Left ventricle myocardium inferior (tissue), 1 donor: ENCODE data around the gene TTC39A. TPM values are rescaled to one million over a fixed set of nuclear protein-coding genes. Genes with fewer than 3 reads are reported as not detected.

Experiments used
- DNase-seq: peaks from one replicate; pipeline ENCODE4 v3.0.0-alpha.2; 2020
- H3K27ac ChIP-seq: fragments of 200-600 bp; replicated peaks from 2 replicates; pipeline ENCODE4 v1.8.0; 2021
- H3K27me3 ChIP-seq: fragments of 200-600 bp; 2 replicates; pipeline ENCODE4 v1.8.0; 2021; ENCODE audit warnings: low read depth
- H3K36me3 ChIP-seq: fragments of 200-600 bp; 2 replicates; pipeline ENCODE4 v1.8.0; 2021
- H3K4me1 ChIP-seq: fragments of 200-600 bp; 2 replicates; pipeline ENCODE4 v1.8.0; 2021
- H3K4me3 ChIP-seq: fragments of 200-600 bp; 2 replicates; pipeline ENCODE4 v1.8.0; 2021; ENCODE audit warnings: mild to moderate bottlenecking, moderate library complexity
- H3K9me3 ChIP-seq: fragments of 200-600 bp; replicated peaks from 2 replicates; pipeline ENCODE4 v1.8.0; 2021
- CTCF ChIP-seq: fragments of 200-600 bp; IDR thresholded peaks from 2 replicates; pipeline ENCODE4 v1.8.0; 2021; ENCODE audit warnings: antibody characterized with exemption, mild to moderate bottlenecking, borderline replicate concordance
- intact Hi-C: fragments of 100-400 bp; cut with micrococcal nuclease; formaldehyde crosslinking; loops from one replicate; pipeline ENCODE4 v1.11.0; 2022
- total RNA-seq: library from RNA; stranded (reverse); fragmentation: NEBNext Ultra II Directional; extraction: Animal tissue kit (Norgen Biotek cat#: 25700); gene quantifications from one replicate; pipeline ENCODE4 v1.2.1, GENCODE V29; 2021
- donor health status: DM: no; HTN: yes; CAD: no; lungs with severe emphysema.

The TTC39A gene
- total RNA-seq, 1 donor from 2014 or later: 25.7 TPM

DNA sequence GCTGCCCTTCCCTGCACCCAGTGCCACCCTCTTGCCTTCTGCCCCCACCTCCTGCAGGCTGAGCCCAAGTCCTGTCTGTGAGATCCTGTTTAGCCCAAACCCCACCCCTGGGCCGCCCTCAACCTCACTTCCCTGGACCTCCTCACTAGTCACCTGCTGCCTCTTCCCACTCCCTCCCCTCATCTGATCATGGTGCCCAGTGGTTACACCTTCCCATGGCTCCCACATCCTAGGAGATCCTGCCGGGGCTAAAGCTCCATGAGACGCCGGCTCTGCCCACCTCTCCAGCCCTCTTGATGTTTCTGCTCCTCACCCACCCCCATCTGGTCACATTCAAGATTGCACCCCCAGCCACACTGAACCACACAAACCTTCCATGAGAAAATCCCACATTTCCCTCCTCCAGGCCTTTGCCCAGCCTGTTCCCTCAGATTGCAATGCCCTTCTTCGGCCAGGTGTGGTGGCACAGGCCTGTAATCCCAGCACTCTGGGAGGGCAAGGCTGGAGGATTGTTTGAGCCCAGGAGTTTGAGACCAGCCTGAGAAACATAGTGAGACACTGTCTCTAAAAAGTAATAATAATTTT is 17.0 kb downstream of the TTC39A start:
- no peak overlapping the region for H3K27ac ChIP-seq

GRCh38 chr1:51312718-51313117 is 17.6 kb downstream of the TTC39A start:
- no peaks in the 10 kb centered on the region for H3K4me1 ChIP-seq
- DNase-seq: no peak
- no peak for TF ChIP-seq CTCF
- H3K27me3 ChIP-seq: no peaks in the 10 kb centered on the region
- no peaks in the 10 kb centered on the region for H3K9me3 ChIP-seq
- H3K4me3 ChIP-seq: no peak overlapping the region
- H3K36me3 ChIP-seq: peaks cover 5% of the 10 kb centered on the region
- intact Hi-C loops: no loop called here
- H3K27ac ChIP-seq: no peak overlapping the region

More for the DNA sequence above, 17.0 kb downstream of the TTC39A start:
- intact Hi-C loops: no loop called here
- no peaks in the 10 kb centered on the region for H3K4me1 ChIP-seq
- H3K27me3 ChIP-seq: no peaks in the 10 kb centered on the region
- DNase-seq: no peak
- H3K36me3 ChIP-seq: peaks cover 5% of the 10 kb centered on the region
- peak; percentile 14 for TF ChIP-seq CTCF
- H3K4me3 ChIP-seq: no peak overlapping the region
- no peaks in the 10 kb centered on the region for H3K9me3 ChIP-seq

GRCh38 chr1:51311826-51312225 is 18.5 kb downstream of the TTC39A start:
- H3K36me3 ChIP-seq: peaks cover 5% of the 10 kb centered on the region
- H3K27me3 ChIP-seq: no peaks in the 10 kb centered on the region
- H3K4me3 ChIP-seq: no peak overlapping the region
- H3K9me3 ChIP-seq: no peaks in the 10 kb centered on the region
- H3K27ac ChIP-seq: no peak overlapping the region
- no peaks in the 10 kb centered on the region for H3K4me1 ChIP-seq
- intact Hi-C loops: no loop called here
- no peak for TF ChIP-seq CTCF
- DNase-seq: no peak

- no peak for TF ChIP-seq CTCF
- no peak overlapping the region for H3K27ac ChIP-seq
- no peaks in the 10 kb centered on the region for H3K9me3 ChIP-seq
- no peaks in the 10 kb centered on the region for H3K4me1 ChIP-seq
- DNase-seq: no peak
- H3K4me3 ChIP-seq: no peak overlapping the region
- H3K27me3 ChIP-seq: no peaks in the 10 kb centered on the region
- intact Hi-C loops: no loop called here
- H3K36me3 ChIP-seq: peaks cover 5% of the 10 kb centered on the region
These were observed 19.3 kb downstream of the TTC39A start for GRCh38 chr1:51310871-51311613.

DNA sequence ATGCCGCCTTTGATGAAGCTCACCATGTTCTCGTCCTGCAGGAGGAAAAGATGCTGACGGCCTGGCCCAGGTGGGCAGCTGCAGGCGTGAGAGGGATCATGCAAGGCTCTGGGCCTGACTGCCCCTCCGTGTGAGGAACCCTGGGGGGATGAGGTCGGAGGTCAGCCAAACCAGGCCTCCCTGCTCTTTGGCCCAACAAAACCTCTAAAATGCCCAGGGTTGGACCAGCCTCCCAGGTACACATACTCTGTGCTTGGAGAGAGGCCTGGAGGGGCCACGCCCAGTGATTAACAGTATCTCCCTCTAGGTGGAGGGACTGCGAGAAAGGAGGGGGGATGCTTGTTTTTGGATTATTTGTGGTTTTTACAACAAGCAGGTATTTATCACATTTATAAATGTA is 21.1 kb downstream of the TTC39A start:
- no peaks in the 10 kb centered on the region for H3K27me3 ChIP-seq
- TF ChIP-seq CTCF: no peak
- H3K9me3 ChIP-seq: no peaks in the 10 kb centered on the region
- peaks cover 5% of the 10 kb centered on the region for H3K36me3 ChIP-seq
- no peak overlapping the region for H3K4me3 ChIP-seq
- no peak for DNase-seq
- H3K4me1 ChIP-seq: no peaks in the 10 kb centered on the region
- no peak overlapping the region for H3K27ac ChIP-seq
- intact Hi-C loops: no loop called here
